Vagina (tissue), 2 donors: ENCODE data around the gene ADAM29. TPM values are rescaled to one million over a fixed set of nuclear protein-coding genes. Genes with fewer than 3 reads are reported as not detected.
"Not testable (repeated sequence)": the region's sequence is repeated elsewhere in the genome, so short reads cannot be mapped to it uniquely, and the experiment has no call there.

Source experiments
- DNase-seq, 2 donors: peaks; one replicate each; pipeline ENCODE4 v3.0.0-alpha.2; 2017; ENCODE audit errors: extremely low spot score in 2 of 2
- H3K27ac ChIP-seq: fragments of 200-600 bp; sonication (generic); one replicate; pipeline ENCODE4 v1.5.1; 2019
- H3K27me3 ChIP-seq: fragments of 200-600 bp; sonication (generic); one replicate; pipeline ENCODE4 v1.5.1; 2019
- H3K36me3 ChIP-seq, 2 donors: fragments of 200-600 bp; sonication (generic); one replicate each; pipeline ENCODE4 v1.5.1; 2017 to 2019
- H3K4me1 ChIP-seq: fragments of 200-600 bp; sonication (generic); one replicate; pipeline ENCODE4 v1.5.1; 2019
- H3K4me3 ChIP-seq, 2 donors: fragments of 200-600 bp; sonication (generic); 1 replicate in 1 of 2; 2 replicates in 1 of 2; pipeline ENCODE4 v1.5.1; 2016 to 2019
- H3K9me3 ChIP-seq: fragments of 200-600 bp; sonication (generic); one replicate; pipeline ENCODE4 v1.5.1; 2019
- POLR2A ChIP-seq, 2 donors: fragments of 450-650 bp; IDR thresholded peaks; one replicate each; pipeline ENCODE4 v1.6.1; 2017; ENCODE audit warnings: antibody characterized with exemption in 2 of 2, mild to moderate bottlenecking in 2 of 2, moderate library complexity in 2 of 2
- POLR2AphosphoS5 ChIP-seq, 2 donors: sonication (generic); formaldehyde crosslinking; IDR thresholded peaks; one replicate each; pipeline ENCODE4 v1.9.0; 2017; ENCODE audit warnings: antibody characterized with exemption in 2 of 2, mild to moderate bottlenecking in 2 of 2, low read depth in 1 of 2; ENCODE audit not compliant: insufficient read depth in 1 of 2
- intact Hi-C: fragments of 100-400 bp; cut with DNase I; formaldehyde crosslinking; loops from one replicate; pipeline ENCODE4 v1.15.1; 2023
- total RNA-seq: library from RNA; depleted of rRNA; stranded (reverse); fragments of >200 nt; gene quantifications from one replicate; pipeline ENCODE4 v1.2.3, GENCODE V29; 2016
- TF ChIP-seq, protein P1 (sequence below), 3 experiments: fragments of 450-650 bp in 2 of 3; fragments of 200-600 bp in 1 of 3; sonication (generic) in 1 of 3; IDR thresholded peaks; one replicate each; pipeline ENCODE4 v1.5.1; 2017 to 2019; ENCODE audit warnings: antibody characterized with exemption in 3 of 3, mild to moderate bottlenecking in 2 of 3, moderate library complexity in 2 of 3

ADAM29 gene
- total RNA-seq, 1 donor from 2014 or later, result not detected

GRCh38 chr4:174948826-174949225 is 30.7 kb downstream of the ADAM29 start:
- DNase-seq, result no peak
- Histone ChIP-seq H3K4me3 (no peak overlapping the region), H3K27ac (no peak overlapping the region), H3K9me3 (no peaks in the 10 kb centered on the region), H3K36me3 (no peaks in the 10 kb centered on the region), H3K4me1 (no peaks in the 10 kb centered on the region), H3K27me3 (no peaks in the 10 kb centered on the region)
- TF ChIP-seq, protein P1, sequence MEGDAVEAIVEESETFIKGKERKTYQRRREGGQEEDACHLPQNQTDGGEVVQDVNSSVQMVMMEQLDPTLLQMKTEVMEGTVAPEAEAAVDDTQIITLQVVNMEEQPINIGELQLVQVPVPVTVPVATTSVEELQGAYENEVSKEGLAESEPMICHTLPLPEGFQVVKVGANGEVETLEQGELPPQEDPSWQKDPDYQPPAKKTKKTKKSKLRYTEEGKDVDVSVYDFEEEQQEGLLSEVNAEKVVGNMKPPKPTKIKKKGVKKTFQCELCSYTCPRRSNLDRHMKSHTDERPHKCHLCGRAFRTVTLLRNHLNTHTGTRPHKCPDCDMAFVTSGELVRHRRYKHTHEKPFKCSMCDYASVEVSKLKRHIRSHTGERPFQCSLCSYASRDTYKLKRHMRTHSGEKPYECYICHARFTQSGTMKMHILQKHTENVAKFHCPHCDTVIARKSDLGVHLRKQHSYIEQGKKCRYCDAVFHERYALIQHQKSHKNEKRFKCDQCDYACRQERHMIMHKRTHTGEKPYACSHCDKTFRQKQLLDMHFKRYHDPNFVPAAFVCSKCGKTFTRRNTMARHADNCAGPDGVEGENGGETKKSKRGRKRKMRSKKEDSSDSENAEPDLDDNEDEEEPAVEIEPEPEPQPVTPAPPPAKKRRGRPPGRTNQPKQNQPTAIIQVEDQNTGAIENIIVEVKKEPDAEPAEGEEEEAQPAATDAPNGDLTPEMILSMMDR (IDR thresholded peaks at IDR 0.05), result no peak
- intact Hi-C loops, result no loop called here

DNA sequence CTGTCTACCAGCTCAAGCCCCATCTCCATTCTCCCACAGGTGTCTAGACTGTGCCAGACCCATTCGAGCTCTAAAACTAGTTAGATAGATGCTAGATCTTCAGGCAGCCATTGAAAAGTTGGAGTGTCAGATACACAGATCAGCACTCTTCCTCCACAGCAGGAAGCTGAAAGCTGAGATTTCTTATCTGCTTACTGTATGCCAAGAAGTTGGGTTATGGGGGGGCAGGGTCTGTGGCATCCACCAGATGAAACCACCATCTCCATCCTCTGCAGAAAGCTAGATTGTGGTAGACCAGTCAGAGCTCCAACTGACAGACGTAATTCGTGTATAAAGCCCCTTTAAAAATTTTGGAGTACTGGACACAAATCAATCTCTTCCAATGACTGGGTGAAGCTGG is 54.8 kb downstream of the ADAM29 start:
- Histone ChIP-seq H3K4me1 (no peaks in the 10 kb centered on the region), H3K4me3 (no peak overlapping the region), H3K9me3 (no peaks in the 10 kb centered on the region), H3K36me3 (no peaks in the 10 kb centered on the region), H3K27ac (no peak overlapping the region), H3K27me3 (no peaks in the 10 kb centered on the region)
- TF ChIP-seq POLR2A (IDR thresholded peaks at IDR 0.05) (no peak), POLR2AphosphoS5 (IDR thresholded peaks at IDR 0.05; ENCODE audit: insufficient read depth in 1 of 2, low read depth in 1 of 2) (no peak)
- TF ChIP-seq, protein P1 (IDR thresholded peaks at IDR 0.05), result no peak
- DNase-seq, result no peak
- intact Hi-C loops, result no loop called here

DNA sequence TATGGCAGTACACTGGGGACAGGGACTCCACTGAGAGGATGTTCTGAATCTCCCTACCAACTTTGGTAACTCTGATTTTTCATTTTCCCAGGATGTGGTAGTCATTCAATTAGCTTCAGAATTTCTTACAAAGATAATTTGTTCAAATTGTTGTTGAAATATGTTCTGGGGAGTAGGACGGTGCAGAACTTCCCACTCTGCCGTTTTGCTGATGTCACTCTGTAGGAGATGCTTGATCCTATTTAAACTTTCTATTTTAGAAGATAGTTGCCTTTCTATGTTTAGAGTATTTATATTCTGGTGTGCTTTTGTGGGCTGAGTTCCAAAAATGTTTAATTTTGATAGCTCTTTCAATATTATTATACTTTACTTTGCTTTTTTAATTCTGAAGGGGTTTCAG is 55.2 kb downstream of the ADAM29 start:
- Histone ChIP-seq H3K4me1 (no peaks in the 10 kb centered on the region), H3K27me3 (no peaks in the 10 kb centered on the region), H3K36me3 (no peaks in the 10 kb centered on the region), H3K9me3 (no peaks in the 10 kb centered on the region), H3K27ac (no peak overlapping the region), H3K4me3 (no peak overlapping the region)
- no peak for DNase-seq
- TF ChIP-seq, protein P1 (IDR thresholded peaks at IDR 0.05), result no peak
- intact Hi-C loops, result no loop called here

DNA sequence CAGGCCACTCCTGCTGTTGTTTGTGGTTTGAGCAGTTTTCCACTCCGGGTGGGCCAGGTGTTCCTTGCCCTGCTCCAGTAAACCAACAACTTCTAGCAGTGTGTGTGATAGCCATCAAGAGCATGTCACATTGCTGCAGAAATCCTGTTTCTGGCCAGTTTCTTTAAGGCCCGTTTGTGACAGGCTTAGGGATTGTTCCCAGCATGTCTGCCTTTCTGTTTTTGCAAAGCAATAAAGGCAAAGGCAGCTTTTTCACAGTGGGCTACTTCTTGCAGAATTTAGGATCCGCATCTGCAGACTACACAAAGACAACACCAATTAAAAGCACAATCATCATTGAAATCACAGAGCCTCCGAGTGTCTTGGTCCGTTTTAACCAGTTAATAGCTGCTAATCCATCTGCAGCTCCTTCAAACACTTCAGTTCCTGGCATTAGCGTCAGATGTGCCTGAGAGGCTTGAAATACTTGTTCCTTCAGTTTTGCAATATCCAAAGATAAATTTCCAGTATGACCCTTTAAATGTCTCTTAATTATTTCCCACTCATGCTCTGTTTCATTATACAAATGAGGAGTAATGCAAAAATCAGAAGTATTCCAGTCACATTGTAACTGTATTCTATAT is 65.1 kb downstream of the ADAM29 start:
- no peaks in the 10 kb centered on the region for H3K27me3 ChIP-seq
- H3K9me3 ChIP-seq, result no peaks in the 10 kb centered on the region
- H3K27ac ChIP-seq, result no peak overlapping the region
- DNase-seq, result no peak
- intact Hi-C loops, result no loop called here
- H3K36me3 ChIP-seq, result no peaks in the 10 kb centered on the region
- TF ChIP-seq, protein P1 (IDR thresholded peaks at IDR 0.05), result no peak
- no peak overlapping the region for H3K4me3 ChIP-seq
- no peaks in the 10 kb centered on the region for H3K4me1 ChIP-seq

- H3K36me3 ChIP-seq, H3K9me3 ChIP-seq, intact Hi-C loops, H3K4me1 ChIP-seq, H3K27ac ChIP-seq, H3K27me3 ChIP-seq, DNase-seq, H3K4me3 ChIP-seq: not testable (repeated sequence)
These were observed 65.7 kb downstream of the ADAM29 start for GRCh38 chr4:174983870-174984269.

DNA sequence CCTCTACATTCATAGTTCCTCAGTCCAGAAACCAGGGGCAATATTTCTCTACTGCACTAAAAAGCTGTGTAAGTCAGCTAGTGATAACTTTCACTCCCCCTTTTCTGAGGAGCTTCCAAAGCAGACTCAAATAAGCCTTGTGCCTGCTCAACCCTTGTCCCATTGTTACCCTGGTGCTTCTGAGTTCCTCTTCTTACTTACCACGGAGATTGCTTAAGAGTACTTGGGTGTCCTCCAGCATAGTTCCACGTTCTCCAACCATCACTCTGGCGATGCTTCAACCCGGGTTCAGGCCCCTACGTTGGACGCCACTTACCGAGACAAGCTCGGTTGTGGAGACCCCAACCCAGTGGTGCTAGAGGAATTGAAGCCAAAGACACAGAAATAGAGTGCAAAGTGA is 71.6 kb downstream of the ADAM29 start:
- intact Hi-C loops, result no loop called here
- Histone ChIP-seq H3K4me3 (no peak overlapping the region), H3K27ac (no peak overlapping the region), H3K4me1 (no peaks in the 10 kb centered on the region), H3K9me3 (no peaks in the 10 kb centered on the region), H3K36me3 (no peaks in the 10 kb centered on the region), H3K27me3 (no peaks in the 10 kb centered on the region)
- no peak for TF ChIP-seq POLR2A (IDR thresholded peaks at IDR 0.05)
- TF ChIP-seq POLR2AphosphoS5 (IDR thresholded peaks at IDR 0.05; ENCODE audit: insufficient read depth in 1 of 2, low read depth in 1 of 2), result no peak
- no peak for DNase-seq
